NCI-H2171 (cell line): Measurements from ENCODE around the gene SEPTIN8.

Experiments used
- DNase-seq: peaks from one replicate; lab custom pipeline; 2025; lab: John Stamatoyannopoulos, UW

SEPTIN8 gene

GRCh38 chr5:132764671-132765238 lies 12.3 kb downstream of the SEPTIN8 start:
- no peak for DNase-seq

DNA sequence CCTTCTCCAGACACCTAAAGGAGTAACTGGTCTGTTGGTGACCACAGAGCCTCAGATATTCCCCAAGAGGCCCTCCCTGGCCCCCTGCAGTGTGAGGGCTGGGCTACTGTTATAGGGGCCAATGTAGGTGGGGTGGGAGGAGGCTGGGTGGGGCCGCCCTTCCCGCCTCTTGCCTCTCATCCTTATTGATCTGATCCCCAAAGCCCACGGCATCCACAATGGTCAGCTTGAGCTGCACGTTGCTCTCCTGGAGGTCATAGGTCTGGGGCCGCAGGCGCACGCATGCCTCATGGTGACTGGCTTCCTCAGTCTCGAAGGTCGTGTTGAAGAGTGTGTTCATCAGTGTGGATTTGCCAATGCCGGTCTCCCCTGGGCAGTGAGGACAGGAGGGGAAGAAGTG lies 13.0 kb downstream of the SEPTIN8 start:
- no peak for DNase-seq

DNA sequence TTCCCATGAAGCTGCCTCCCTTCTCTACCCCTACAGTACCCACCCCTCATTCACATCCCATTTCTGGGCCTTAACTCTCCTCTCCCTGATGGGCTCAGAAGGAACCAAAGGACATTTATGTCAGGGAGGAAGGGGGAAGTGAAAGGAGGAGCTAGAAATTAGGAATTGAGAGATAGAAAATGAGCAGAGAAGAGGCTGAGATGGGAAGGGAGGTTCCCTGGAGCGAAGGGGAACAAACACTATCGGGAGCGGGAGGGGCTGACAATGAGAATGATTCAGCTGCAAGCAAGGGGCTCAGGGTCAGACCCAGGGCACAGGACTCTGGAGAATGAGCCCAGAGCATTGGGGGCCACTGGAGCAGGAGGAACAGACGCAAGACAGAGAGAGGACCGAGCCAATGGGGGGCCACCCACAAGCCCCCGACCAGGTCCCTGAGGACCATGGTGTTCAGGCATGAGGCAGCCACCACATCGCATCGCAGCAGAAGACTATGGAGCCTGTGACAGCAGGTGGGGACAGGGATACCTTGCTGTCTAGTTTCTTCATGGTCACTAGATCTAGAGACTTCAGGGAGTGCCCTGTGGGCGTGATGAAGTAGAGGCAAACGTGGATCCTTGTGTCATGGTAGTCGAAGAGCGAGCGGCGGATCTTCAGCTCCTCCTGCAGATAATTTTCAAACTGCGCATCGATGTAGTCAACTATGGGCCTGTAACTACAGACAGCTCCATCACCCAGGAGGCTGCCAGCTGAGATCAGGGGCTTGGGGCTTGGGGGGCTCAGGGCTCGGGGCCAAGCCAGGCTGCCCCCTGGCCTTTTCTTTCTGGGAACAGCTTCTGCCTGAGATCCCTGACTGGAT lies 13.6 kb downstream of the SEPTIN8 start:
- no peak for DNase-seq

DNA sequence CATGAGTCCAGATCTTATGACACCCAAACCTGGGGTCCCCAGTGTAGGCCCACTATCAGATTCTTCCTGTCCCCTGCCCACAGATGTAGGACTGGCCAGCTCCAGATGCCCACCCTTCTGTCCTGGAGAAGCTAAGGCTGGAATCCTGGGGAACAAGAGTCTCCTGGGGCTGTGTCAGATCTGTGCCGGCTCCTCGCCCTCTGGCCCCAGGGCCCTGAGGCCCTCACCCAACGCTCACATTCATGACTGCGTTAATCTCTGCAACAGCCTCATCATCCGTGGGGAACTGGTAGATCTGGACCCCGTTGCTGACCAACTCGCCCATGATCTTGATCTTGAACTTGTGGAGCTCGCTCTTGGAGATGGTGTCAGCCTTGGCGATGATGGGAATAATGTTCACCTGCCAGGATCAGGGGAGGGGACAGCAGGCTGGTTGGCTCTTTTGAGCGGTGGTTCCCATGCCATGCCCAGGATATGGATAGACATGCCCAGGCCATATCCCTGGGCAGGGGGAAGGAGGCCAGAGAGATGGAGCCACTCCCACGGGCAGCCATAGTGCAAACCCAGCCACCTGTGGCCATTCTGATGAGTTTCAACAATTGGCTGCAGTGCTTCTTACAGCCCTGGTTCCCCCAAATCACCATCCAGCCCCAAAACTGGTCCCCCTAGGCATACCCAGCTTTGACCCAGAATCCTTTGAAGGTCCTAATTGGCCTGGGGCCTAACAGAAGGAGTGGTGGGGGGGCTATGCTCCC lies 14.6 kb downstream of the SEPTIN8 start:
- no peak for DNase-seq

DNA sequence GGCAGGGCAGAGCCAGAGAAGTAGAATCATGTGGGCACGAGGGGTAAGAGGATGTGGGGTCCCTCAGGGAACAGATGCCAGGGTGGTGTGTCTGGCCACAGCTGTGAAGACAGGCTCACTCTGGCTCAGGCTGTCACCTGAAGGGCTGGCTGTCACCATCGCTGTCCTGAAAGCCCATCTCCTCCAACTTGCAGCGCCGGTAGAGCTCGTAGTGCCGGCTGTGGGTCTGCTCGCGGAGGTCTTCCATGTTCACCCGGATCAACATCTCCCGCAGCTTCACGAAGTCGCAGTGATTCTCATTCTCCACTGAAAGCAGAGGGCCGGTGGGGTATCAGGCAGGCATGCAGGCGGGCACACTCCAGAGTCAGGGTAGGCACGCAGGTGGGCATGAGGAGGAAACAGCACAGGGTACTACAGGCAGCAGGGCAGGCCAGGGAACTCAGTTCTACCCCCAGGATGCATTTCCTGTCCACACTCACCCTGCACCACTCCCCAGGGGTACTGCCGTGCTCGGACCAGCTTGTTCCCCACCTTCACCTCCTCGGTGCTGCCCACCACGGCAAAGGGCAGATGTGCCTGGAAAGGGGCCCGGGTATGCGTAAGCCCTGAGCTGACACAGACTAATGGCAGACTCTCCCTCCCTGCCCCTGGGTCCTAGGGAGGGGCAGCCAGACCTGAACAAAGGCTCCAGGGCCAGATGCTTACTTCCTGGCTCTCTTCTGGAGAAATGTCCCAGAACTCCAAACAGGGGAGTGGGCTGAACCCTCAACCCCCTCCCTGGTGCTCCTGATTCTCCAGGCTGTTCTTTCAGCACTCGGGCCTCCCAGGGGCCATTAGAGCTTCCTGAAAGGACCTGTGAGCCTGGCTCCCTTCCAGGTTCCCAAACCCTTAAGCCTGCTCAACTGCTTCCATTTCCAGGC lies 15.5 kb downstream of the SEPTIN8 start:
- DNase-seq = no peak

GRCh38 chr5:132760601-132761317 lies 16.3 kb downstream of the SEPTIN8 start:
- no peak for DNase-seq

GRCh38 chr5:132760049-132760420 lies 17.0 kb downstream of the SEPTIN8 start:
- DNase-seq = no peak

- no peak for DNase-seq
Measured at GRCh38 chr5:132759114-132760048, 17.7 kb downstream of the SEPTIN8 start.

DNA sequence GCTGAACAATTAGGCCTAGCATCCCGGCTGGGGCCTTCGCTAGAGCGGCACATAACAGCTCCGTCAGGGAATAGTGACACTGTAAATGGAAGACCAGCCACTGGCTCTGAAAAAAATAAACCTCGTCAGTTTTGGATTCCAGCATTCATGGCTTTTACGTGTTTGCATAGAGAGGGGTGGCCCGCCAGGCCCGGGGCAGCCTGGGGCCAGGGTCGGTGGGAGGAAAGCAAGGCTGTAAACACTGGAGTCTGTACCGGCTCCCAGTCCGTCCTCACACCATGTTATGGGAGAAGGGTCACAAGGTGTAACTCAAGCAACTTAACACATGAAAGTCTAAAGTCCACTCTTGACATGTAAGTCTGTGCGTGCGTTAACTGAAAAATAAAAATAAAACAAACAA lies 18.6 kb downstream of the SEPTIN8 start:
- no peak for DNase-seq

DNA sequence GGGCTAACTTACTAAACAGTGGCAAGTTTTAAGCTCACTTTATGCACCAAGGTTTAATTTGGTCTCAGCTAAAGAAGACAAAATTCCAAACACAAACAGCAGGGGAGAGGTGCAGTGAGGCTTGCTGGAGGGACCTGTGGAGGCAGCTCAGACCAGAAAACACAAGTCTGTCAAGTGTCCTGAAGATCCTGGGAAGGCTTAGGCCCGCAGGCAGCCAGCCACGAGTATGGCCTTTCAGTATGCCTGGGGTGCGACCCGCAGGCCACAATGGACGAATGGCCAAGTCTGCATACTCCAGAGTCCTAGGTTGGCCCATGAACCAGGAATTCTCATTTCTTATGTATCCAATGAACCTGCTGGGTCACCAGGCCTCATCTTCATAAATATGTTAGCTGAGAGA lies 20.5 kb downstream of the SEPTIN8 start:
- no peak for DNase-seq

DNA sequence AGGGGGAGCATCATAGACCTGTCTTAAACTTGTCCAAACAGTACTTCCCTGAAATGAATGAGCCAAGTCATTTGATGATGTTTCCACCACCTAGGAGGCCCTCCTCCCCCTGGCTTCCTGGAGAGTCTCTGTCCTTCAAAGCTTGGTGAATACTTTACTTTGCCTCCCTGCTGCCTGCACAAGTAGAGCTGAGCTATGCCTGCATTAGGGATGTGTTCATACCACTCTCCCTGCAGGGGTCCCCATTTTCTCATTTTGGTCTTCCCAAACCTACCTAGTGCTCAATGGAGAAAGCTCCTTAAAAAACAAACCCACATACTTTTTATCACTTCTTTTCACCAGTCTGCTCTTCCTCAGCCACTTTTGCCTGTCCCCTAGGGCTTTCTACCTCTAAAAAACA lies 22.1 kb downstream of the SEPTIN8 start:
- no peak for DNase-seq

- no peak for DNase-seq
Measured at GRCh38 chr5:132754111-132754510, 22.9 kb downstream of the SEPTIN8 start.

DNA sequence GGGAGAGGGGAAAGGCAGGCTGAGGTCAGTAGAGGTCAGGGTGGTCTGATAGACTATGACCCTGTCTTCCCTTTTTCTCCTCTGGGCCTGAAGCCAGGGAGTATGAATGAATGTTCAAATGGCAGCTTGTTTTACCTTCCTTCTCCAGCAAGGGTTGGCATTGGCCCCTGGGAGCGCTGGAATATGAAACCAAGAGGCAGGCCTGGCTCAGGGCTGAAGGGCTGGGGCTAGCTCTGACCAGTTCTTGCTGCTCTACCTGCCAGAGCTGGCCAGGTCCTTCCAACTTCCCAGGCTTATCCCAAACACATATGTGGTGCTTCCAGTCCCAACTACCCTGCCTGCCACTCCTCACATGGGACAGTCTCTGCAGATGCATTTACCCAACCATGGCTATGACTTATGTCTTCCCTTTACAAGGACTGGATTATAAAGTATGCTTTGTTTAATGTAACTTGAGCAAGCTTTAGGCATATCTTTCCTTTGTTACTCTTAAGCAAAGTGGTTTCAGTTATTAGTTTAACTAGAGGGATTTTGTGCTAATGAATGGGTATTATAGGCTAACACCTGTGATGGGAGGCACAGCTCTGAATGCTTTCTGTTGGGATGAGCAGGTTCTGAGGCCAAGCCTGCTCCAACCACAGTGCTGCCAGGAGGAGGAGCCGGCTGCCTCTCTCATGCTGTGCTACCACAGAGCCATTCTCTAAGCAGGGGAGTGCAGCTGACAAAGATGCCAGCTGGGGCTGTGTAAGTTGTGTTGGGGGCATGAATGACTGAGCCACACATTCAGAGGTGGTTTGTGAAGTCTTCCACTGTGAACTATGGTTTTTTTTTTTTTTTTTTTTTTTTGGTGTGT lies 23.7 kb downstream of the SEPTIN8 start:
- DNase-seq = no peak

GRCh38 chr5:132752581-132753125 lies 24.4 kb downstream of the SEPTIN8 start:
- DNase-seq = no peak

- DNase-seq = no peak
Measured at GRCh38 chr5:132751971-132752580, 25.0 kb downstream of the SEPTIN8 start.

DNA sequence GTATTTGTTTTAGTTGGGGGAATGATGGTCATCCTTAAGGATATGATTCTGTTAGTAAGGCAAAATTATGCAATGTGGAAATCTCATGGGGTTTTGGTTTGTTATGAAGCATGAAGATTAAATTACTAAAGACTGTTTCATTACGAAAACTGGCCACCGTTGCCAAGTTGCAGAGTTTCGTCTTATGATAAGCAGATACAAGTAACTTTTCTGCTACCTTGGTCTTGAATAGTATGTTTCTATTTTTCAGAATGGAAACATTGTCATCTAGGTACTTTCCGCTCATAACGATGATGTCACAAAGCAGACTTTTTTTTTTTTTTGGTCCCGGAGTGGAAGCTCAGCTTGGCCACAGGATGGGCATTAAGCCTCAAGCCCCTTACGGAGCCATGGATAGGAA lies 25.6 kb downstream of the SEPTIN8 start:
- DNase-seq = no peak

- no peak for DNase-seq
Measured at GRCh38 chr5:132750471-132751230, 26.4 kb downstream of the SEPTIN8 start.

- no peak for DNase-seq
Measured at GRCh38 chr5:132749506-132749905, 27.5 kb downstream of the SEPTIN8 start.
